ENCODE data around the gene RRN3.
"Not testable (repeated sequence)": the region's sequence is repeated elsewhere in the genome, so short reads cannot be mapped to it uniquely, and the experiment has no call there.

RRN3 gene

DNA sequence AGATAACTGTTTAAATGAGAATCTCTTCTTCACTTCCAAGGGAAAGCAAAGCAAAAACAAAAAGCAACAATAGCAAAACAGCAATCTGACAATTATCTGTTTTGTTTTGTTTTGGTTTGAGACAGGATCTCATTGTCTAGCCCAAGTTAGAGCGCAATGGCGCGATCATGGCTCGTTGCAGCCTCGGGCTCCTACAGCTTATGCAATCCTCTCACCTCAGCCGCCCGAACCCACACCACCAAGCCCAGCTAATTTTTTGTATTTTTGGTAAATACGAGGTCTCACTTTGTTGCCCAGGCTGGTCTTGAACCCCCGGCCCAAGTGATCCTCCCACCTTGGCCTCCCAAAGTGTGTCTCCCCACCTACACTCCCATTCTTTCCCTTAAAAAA is 2.5 kb upstream of the RRN3 start:
- not testable (repeated sequence) for DNase-seq

DNA sequence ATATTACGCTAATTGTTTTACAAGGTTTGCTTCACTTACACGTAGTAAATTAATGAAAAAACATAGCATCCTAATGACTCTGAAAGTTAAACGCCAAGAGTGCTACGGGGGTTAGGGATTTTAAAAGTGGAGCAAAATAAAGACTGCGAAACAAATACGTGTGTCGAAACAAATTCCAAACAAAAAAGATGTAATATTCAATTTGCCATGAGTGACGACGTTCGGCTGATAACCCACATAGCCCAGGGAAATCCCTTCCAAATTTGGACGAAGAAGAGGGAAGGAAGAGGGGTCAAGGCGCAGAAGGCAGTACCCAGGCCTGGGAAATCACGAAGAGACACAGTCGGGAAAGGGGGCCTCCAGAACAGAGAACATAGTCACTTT is 509 bp downstream of the RRN3 start:
- not testable (repeated sequence) for DNase-seq

DNA sequence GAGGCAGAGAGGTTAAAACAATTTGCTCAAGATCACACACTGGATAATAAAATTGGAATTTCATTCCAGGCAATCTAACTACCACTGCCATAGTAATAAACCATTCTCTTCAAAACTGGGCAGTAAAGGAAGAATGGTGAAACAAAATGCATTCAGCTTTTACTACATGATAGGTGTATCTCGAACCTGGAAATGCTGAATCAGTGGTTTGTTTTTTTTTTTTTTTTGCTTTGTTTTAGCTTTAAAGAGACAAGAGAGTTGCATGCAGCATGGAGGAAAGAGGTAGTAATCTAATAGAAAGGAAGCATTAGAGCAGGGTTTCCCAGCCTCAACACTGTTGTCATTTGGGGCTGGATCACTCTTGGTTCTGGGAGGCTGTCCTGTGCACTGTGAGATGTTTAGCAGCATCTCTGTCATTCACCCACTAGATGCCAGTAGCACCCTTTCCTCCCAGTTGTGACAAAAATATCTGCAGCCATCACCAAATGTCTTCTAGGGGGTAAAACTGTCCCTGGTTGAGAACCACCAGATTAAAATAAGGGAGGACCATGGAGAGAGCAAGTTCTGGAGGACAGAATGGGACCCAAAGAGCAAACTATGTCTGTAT is 3.3 kb downstream of the RRN3 start:
- DNase-seq, result not testable (repeated sequence)

DNA sequence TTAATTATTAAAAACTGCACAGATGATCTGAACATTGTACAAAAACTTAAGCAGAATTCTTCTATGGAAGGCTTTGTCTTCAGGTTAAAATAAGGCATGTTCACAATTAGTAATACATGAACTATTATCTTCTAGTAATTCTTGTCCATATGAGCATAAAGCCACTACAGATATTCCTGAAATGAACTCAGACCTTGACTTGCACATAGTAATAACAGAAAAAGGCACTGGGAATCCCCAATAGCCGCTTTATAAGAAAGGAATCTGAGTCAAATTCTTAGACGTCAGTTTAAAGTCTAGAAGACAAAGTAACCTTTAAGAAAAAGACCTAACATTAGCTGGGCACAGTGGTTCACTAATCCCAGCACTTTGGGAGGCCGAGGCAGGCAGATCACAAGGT is 11.3 kb downstream of the RRN3 start:
- not testable (repeated sequence) for DNase-seq

DNA sequence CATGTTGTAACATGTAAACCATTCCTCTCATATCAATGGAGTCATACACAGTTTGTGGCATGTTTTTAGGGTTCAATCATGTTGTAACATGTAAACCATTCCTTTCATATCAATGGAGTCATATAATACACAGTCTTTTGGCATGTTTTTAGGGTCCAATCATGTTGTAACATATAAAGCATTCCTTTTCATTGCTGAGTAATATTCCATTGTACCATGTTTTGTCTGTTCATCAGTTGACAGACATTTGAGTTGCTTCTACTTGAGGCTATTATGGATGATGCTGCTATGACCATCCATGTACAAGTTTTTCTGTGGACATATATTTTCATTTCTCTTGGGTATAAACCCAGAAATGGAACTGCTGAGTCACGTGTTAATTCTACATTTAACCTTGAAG is 13.2 kb downstream of the RRN3 start:
- not testable (repeated sequence) for DNase-seq

DNA sequence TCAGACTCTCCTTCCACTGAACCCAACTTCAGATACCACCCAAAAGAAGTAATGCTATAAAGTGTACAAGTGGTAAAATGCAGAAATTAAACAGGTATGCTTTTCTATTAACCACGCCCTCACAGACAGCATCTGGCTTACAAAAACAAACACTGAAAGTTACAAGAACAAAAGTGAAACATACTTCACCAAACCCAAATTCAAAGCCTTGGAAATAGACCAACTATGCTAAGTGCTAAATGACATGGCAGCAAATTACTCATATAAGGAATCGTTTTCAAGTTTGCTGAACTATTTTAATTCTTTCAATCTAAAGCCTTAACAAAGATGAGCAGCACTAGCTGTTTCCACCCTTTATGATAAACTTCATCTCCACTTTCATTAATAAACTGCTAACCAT is 17.9 kb downstream of the RRN3 start:
- not testable (repeated sequence) for DNase-seq

DNA sequence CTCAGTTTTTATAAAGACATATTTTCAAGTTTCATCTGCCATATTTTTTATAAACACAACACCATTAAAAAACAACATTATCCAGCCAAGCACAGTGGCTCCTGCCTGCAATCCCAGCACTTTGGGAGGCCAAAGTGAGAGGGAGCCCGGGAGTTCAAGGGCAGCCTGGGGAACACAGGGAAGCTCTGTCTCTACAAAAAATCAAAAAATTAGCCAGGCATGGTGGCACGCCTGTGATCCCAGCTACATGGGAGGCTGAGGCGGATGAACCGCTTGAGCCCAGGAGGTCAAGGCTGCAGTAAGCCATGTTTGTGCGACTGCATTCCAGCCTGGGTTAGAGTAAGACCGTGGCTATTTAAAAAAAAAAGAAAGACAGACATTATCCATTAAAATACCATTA is 21.0 kb downstream of the RRN3 start:
- no peak for DNase-seq

DNA sequence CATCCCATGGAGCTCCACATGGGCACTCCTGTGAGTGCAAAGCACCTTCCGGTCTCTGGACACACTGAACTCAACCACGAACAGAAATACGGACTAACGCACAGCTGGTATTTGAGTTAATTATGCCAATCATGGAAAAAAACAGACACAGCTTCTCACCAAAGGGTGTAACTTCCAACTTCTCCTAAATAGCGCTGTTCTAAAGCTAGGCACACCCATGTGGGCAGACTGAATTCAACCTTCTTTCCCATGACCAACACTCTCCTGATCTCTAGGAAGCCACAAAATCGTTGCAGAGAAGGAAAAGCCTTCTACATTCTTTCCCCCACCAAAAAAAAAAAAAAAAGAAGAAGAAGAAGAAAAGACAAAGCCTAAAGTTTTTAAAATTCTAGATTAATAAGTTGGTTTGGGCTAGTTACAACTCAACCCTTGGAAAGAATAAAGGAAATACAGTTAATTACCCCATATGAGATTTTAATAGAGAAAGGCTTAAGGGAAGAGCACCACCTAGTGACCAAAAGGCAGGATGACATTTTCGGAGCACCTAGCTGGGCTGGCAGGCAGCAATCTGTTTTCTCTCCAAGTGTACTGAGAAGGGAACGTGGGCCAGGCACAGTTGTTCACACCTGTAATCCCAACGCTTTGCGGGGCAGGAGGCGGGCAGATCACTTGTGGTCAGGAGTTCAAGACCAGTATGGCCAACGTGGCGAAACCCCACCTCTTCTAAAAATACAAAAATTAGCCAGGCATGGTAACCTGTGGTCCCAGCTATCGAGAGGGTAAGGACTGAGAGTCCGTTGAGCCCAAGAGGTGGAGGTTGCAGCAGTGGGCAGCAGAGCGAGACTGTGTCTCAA is 21.9 kb downstream of the RRN3 start:
- not testable (repeated sequence) for DNase-seq

DNA sequence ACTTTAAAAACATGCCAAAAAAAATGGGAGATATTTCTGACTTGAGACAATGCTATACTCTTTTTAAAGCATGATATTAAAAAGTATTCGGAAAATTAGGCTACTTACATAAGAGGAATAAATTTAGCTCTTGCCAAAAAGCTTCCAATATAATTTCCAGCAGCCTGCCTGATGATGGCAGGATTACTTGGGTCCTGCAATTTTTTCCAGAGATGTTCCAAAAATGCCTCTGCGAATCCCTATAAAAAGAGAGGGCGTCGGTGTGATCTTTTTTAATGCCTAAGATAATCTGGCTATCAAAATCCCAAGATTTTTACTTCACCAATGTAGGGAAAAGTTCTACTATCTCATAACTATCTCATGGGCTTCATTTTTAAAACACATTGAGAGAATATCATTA is 23.1 kb downstream of the RRN3 start:
- DNase-seq, result not testable (repeated sequence)

DNA sequence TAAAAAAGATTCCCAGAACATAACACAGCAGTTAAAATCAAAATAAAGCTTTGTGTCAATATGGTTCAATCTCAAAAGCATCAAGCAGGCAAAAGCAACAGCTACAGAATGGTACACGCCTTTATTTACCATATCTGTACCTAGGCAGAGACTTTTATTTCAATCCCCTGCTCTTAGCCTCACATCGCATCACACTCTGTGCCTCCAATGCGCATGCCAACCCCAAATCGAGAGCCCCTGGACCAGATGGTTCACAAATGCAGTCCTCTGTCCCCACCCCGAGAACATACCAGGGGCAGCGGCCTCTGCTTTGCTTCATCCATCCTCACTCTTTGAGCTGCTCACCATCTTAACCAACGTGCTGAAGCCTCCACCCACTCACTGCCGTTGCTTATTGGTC is 27.4 kb downstream of the RRN3 start:
- DNase-seq, result not testable (repeated sequence)

DNA sequence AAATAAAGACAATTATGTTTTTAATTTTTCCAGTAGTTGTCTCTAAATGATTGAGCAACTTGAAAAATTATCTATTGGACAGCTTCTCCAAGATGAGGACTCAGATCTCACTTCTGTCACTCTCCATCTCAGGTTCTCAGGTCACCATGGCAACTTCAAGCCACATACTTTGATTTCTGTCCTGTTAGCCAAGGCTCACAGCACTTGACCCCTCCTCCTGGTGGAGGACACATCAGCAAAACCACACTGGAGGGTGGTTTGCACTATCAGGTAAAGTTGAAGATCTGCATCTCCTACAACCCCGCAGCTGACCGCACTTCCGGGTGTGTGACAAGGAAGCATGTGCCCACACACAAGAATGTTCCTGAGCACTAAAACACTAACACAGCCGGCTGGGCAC is 28.1 kb downstream of the RRN3 start:
- DNase-seq, result not testable (repeated sequence)

DNA sequence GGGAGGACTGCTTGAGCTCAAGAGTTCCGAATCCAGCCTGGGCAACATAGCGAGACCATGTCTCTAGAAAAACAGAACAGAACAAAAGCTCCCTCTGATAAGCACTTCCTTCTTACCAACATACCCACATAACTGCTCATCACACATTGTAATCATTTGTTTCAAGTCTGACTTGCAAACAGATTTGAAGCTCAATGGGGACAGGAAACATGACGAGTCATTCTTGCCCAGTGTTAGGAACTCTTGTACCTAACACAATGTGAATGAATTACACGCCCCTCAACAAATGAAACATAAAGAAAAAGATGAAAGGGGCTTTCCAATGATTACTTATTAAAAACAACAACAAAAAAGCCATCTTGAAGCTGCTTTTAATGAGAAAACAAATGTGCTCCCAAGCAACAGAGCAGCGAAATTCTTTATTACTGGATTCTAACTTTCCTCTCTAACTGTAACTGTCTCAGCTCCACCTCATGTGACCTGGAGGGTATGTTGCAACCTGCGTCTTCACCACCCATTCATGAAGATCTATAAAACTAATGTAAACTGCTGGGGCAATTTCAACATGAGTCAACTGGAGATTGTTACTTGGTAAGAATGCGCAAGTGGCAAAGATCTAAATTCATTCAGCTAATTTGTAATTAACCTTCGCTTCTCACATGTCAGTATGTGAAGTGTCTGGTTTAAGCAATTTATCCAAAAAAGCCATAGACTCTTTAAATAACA is 31.8 kb downstream of the RRN3 start:
- not testable (repeated sequence) for DNase-seq

DNA sequence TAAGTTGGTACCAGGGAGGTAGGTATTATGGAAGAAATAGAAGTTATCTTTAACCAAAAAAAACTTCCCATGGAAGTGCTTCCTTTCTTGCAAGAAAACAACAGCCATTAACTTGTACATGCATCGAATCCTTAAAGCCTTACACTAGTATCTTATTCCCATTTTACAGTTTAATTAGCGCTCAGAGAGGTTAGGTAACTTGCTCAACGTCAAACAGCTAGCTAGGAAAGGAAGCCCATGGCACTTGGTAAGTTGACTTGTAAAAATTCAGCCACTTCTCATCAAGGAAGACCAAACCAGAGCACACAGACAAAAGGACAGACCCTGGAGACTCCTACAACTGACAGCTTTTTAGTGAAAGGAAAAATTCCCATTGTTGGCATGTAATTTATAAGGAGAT is 34.7 kb downstream of the RRN3 start:
- DNase-seq, result no peak

DNA sequence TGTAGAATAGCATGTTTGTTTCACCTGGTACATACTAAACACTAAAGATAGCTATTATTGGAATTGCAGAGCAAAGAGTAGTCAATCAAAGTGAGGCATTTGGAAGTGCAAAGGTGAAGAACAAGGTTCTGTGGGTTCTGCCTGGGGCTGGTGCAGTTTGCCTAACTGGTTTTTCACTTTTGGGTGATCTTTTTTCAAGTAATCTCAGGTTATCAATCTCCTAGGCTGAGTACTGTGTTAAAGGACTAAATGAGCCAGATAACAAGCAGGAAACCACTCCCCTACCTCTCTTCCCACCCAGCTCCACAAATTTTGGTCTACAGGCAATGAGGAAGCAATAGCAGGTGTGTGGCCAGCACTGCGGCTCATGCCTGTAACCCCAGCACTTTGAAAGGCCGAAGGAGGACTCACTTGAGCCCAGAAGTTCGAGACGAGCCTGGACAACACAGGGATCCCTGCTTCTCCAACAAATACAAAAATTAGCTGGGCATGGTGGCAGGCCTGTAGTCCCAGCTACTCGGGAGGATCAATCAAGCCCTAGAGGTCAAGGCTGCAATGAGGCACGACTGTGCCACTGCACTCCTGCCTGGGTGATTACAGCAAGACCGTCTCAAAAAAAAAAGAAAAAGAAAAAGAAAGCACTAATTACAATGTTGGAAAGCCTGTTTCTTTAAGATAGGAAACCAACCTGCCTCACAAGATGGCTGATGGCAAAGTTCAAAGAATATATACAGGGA is 36.2 kb downstream of the RRN3 start:
- no peak for DNase-seq

DNA sequence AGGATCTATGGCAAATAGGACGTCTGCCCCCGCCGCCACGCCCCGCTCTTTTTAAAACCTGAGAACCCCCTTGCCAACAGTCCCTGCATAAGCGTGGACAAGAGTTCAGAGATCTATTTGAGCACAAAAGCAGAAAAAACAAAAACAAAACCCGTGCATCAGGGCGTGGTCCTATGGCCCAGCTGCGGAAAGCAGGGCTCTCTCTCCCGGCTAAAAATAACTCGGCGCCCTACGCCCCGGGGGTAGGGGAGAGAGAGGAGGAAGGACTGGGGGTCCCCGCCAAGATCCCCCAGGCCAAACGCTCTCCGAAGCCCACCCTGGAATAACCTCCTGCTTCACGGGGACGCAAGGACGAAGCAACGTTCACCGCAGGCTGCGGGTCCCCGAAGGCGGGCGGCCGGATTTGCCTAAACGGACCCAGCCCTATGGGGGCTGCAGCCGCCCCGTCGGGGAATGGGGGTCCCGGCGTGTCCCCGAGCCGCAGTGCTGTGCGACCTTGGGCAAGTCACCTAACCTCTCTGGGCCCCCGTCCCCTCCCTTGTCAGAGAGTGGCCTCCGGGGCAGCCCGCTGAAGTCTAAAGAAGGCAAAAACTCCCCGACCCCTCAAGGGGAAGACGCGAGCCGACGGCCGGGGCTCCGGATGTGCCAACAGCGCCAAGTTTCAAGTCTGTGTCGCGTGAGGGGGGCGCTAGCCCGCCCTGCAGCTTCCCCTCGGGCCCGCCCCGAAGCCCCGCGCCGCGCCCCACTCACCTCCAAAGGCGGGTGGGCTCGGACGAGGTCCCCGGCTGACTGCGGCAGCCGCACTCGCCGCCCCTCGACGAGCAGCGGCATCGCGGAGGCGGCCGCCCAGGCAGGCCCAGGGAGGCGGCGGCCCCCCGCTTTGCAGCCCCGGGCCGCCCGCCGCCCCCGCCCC is 38.7 kb downstream of the RRN3 start:
- peak; percentile 57 for DNase-seq

DNA sequence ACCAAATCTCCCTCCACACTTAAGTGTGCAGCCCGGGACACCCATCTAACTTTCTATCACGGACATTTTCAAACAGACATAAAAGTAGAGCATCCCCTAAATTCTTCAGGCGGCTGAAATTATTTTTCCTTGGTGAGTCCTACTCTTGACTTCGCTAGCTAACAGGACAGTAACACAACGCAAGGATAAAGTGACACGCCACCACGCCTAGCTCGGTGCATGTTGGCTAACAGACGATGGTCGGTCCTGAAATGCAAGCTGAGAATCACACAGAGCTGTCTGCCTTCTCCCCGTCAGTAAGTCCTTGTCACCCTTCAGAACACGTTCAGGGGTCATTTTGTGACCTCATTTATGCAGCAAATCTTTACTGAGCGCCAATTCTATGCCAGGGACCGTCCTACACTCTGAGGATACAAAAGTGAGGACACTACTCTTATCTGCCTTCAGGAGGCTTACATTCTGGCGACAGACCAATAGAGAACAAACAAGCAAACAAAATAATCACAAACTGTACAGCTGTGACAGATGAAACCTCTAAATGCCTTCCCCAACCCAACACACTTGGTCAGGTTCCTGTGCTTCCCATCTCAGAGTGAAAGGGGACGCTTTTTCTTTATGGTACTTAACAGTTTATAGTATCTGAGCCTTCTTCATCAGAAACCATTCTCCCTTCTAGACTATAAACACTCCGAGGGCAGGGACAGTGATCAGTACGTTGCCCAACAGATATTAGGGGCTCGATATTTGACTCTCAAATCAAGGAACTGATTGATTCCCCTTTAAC is 39.5 kb downstream of the RRN3 start:
- DNase-seq, result no peak

DNA sequence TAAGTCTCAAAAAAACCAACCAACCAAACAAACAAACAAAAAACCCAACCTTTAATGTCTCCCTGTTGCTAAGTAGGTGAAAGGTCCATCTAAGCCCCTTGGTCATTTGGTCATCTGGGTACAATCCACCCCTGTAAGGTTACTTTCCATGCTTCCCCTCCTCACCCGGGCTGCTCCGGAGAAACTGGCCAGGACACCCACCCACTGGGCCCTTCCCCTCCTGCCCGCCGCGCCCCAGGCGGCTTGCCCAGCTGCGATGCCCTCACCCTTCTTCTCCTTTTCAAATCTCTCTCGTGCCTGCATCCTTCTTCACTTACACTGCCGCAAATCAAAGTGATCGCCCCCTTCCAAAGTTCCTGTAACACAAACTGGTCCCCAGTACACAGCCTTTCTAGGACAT is 40.2 kb downstream of the RRN3 start:
- DNase-seq, result no peak

DNA sequence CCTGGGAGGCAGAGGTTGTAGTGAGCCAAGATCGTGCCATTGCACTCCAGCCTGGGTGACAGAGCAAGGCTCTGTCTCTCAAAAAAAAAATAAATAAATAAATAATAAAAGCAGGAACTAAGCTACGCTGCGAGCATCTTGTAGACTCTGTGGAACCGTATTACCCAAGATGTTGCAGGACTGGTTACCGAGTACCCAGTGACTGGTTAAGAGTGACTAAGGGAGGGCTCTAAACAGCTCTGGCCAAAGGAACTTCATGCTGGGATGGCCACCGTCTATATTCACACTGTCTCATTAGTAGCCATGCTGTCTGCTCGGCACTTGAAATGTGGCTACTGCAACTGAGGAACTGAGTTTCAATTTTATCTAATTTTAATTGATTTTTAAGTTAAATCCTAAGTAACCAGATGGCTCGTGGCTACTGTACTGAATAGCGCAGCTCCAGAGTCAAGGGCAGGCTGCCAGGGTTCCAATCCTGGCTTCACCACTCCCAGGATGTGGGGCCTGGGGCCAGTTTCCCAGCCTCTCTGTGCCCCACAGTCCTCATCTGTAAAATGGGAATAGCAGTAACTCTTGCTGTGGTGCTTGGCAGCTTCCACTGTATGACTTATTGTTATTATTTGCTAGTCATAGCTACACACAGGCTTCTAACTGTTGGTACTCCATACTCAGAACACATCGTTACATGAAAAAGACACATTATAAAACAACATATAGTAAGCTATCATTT is 41.2 kb downstream of the RRN3 start:
- DNase-seq, result no peak

DNA sequence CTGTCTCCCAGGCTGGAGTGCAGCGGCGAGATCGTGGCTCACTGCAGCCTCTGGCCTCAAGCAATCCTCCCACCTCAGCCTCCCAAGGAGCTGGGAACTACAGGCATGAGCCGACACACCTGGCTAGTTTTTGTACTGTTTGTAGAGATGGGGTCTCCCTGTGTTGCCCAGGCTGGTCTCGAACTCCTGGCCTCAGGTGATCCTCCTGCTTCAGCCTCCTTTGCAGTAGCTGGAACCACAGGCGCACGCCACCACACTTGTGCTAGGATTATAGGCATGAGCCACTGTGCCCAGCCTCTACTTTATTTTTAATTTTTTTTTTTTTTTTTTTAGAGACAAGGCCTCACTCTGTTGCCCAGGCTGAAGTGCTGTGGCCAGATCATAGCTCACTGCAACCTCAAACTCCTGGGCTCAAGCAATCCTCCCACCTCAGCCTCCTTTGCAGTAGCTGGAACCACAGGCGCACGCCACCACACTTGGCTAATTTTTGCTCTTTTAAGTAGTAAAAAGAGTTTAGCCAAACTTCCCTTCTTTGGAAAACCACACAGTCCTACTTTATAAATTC is 42.6 kb downstream of the RRN3 start:
- no peak for DNase-seq

DNA sequence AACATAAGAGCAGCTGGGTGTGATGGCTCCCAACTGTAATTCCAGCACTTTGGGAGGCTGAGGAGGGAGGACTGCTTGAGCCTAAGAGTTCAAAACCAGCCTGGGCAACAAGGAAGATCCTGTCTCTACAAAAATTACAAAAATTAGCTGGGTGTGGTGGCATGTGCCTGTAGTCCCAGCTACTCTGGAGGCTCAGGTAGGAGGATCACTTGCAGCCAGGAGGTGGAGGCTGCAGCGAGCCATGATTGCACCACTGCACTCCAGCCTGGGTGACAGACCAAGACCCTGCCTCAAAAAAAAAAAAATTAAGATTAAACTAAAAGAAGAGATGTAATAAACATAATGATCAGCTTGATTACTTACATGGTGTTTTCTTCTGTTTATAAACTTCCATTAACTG is 43.6 kb downstream of the RRN3 start:
- not testable (repeated sequence) for DNase-seq

All from DMS53 (cell line).